Raji (cell line): Measurements from ENCODE around the gene STAMBPL1.

Experiments
- POLR2A ChIP-seq: IDR thresholded peaks from 2 replicates; pipeline ENCODE4 v1.6.1; 2011; ENCODE audit warnings: low read depth, low read length, control low read depth; ENCODE audit not compliant: insufficient read depth

Gene STAMBPL1

GRCh38 chr10:88881320-88881719, 1.3 kb downstream of the STAMBPL1 start:
- no peak for TF ChIP-seq POLR2A

GRCh38 chr10:88881922-88882645, 2.0 kb downstream of the STAMBPL1 start:
- TF ChIP-seq POLR2A = no peak

GRCh38 chr10:88883448-88883809, 3.4 kb downstream of the STAMBPL1 start:
- TF ChIP-seq POLR2A = peak; percentile 52; the same call in 1 of the 2 replicates

GRCh38 chr10:88886557-88886956, 6.5 kb downstream of the STAMBPL1 start:
- peak; percentile 45; the same call in 1 of the 2 replicates for TF ChIP-seq POLR2A

GRCh38 chr10:88888810-88889445, 8.9 kb downstream of the STAMBPL1 start:
- TF ChIP-seq POLR2A = no peak

GRCh38 chr10:88889559-88890337, 9.7 kb downstream of the STAMBPL1 start:
- TF ChIP-seq POLR2A = no peak

- TF ChIP-seq POLR2A = no peak
Observed at GRCh38 chr10:88890681-88891381, 10.8 kb downstream of the STAMBPL1 start.

- no peak for TF ChIP-seq POLR2A
Observed at GRCh38 chr10:88892222-88892967, 12.3 kb downstream of the STAMBPL1 start.

GRCh38 chr10:88893611-88894010, 13.6 kb downstream of the STAMBPL1 start:
- TF ChIP-seq POLR2A = no peak

- TF ChIP-seq POLR2A = no peak
Observed at GRCh38 chr10:88895250-88895649, 15.2 kb downstream of the STAMBPL1 start.

- TF ChIP-seq POLR2A = no peak
Observed at GRCh38 chr10:88896372-88896993, 16.4 kb downstream of the STAMBPL1 start.

GRCh38 chr10:88896994-88897853, 17.2 kb downstream of the STAMBPL1 start:
- no peak for TF ChIP-seq POLR2A

- TF ChIP-seq POLR2A = no peak
Observed at GRCh38 chr10:88898727-88899126, 18.7 kb downstream of the STAMBPL1 start.

- no peak for TF ChIP-seq POLR2A
Observed at GRCh38 chr10:88899886-88900285, 19.8 kb downstream of the STAMBPL1 start.
